HG03457 (cell line): ENCODE data around the gene SDF4.

ENCODE experiments used
- ATAC-seq: cut with Tn5 transposase; IDR thresholded peaks from one replicate; pipeline ENCODE4 v1.9.1; 2021; ENCODE audit warnings: moderate number of reproducible peaks; ENCODE audit not compliant: unreplicated experiment

Gene SDF4

GRCh38 chr1:1168451-1169411, 63.1 kb downstream of the SDF4 start:
- ATAC-seq, result no peak

GRCh38 chr1:1167841-1168450, 63.9 kb downstream of the SDF4 start:
- ATAC-seq, result no peak

DNA sequence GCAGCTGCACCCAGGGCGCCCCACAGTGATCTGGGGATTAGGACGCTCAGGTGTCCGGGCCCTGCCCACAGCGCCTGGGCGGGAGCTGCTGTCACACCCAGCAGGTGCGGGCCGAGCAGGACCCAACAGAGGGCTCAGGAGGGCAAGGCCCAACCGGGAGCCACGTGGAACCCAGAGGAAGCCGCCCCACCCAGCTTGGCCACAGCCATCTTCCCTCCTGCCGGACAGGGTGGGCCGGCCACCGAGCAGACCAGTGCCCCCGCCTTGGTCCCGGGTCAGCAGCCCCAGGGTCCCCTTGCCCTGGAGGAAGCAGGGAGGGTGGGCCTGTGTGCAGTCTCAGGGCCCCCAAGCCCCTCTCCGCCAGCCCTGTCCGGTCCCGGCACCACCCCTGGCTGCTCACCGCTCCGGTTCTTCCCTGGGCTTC, 64.4 kb downstream of the SDF4 start:
- no peak for ATAC-seq
